Fibroblast of skin of abdomen (primary cell): Measurements from ENCODE around the gene ASCL1.

ENCODE experiments used
- DNase-seq: peaks from one replicate; pipeline ENCODE4 v3.0.0-alpha.2; 2013

Gene ASCL1

DNA sequence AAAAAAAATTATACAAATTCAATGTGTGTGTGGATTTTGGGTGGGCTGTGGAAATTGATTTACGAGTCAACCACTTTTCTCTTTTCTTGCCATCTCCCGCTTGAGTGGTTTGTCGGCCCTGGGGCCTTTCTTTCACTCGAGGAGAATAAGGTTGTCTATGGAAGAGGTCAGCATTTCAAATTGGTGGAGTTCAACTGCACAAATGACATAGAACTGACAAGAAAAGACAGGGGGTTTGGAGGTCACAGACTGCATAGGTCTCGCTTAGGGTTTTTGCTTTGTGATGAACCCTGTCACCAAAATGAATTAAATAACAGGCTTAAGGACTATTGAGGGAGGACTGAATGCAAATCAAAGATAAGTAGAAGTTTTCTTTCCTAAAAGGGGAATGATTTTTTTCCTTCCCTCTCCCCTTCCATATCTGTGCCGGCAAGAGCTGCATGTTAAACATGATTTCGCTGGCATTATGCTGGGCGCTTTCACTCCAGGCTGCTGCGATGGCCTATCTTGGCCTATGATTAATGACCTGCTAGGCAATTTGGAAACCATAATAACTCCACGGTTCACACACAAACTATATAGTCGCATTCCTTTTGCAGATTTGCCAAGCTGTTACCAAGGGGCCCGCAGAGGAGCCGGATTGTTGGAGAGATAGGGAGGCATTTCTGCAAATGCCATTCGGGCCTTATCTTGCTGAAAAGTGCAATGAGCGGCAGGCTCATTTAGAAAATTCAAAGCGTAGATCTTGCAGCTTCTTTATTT, 20.7 kb downstream of the ASCL1 start:
- DNase-seq, result no peak

DNA sequence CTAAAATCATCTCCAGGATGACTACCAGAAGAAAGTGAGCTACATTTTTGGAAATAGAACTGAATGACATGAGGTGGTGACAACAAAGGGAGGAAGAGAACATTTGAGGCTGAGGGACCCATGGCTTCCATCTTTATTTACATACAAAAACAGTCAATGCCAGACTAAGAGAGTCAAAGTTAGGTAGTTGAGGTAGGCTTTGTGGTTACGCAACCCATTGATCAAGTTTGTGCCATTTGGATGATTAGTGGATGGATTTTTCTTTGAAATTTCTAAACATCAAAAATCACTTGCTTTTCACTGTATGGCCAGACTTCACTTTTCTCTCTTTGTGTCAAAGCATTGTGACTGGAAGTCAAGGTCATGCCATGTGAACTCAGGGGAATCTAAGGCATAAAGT, 22.9 kb downstream of the ASCL1 start:
- DNase-seq, result no peak

DNA sequence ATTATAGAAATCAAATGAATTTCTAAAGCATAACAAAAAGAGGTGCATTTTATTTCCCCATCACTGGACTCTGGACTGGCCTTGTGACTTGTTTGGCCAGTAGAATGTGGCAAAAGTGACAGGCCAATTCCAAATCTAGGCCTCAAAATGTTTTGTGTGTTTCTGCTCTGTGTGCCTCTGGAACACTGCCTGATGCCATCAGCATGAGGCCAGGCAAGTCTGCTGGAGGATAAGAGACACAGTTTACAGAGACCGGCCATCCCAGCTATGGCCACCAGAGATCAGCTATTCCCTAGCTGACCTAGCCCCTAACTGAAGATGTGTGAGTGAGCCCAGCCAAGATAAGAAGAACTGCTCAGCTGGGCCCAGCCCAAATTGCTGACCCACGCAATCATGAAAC, 32.9 kb downstream of the ASCL1 start:
- DNase-seq, result no peak

DNA sequence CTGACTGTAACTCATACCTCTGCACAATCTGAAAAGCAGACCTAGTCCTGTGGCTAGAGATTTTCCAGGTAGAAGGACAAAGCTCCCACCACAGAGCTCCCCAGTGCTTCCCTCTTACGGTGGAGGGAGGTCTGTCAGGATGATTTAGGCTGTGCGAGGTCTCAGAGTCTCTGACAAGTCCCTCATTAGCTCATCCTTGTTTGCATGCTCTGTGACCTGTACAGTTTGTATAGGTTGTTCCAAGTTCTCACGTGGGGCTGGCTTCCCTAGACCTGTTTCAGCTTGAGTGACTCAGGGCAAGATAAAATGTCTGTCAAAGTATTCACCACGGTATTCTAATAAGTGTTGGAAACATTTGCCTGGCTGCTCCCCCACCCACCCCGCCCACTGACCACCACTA, 34.8 kb downstream of the ASCL1 start:
- DNase-seq, result no peak

DNA sequence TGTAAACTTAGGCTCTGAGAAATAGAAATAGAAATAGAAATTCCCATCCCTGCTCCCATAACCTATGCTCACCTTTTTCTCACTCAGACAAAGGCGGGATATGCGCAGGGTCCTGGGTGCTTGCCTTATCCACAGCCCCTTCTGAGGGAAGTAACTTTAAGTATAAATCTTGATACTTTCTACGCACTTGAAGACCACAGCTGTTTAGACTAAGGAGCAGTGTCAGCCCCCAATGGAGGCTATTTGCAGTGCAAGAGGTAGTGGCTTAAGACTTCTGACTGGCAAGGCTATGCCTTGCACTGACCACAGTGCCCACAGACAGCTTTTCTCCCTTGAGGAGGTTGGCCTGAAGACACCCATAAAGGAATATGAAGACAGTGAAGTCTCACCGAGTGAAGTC, 35.2 kb downstream of the ASCL1 start:
- DNase-seq, result no peak

DNA sequence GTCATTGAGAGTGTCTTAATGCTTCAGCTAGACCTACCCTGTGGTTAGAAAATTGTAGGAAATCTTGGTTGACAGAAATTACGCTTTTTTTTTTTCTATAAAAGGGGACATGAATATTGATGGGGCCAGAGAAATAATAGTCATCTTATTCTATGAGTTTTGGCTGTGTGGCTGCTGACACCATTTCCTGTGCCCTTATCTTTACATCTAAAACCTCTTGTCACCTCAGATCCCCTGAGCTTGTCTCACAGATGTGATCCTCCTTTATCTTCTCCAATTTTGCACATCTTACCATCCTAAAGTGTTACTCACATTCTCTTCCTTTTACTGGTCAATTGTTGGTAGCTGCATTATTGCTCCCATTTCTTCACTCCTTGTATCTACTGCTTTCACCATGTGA, 36.1 kb downstream of the ASCL1 start:
- no peak for DNase-seq

DNA sequence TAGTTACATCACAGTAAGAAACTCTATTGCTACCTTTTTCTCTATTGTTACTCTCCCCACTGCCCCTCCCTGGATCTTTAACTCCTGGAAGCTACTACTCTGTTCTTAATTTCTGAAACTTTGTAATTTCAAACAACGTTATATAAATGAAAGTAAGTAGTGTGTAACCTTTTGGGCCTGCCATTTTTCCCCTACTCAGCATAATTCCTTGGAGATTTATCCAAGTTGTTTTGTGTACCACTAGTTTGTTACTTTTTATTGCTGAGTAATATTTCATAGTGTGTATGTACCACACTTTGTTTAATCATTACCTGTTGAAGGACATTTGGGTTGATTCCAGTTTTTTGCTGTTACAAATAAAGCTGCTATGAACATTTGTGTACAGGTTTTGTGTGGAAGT, 37.9 kb downstream of the ASCL1 start:
- no peak for DNase-seq
